Mesenchymal stem cell (in vitro differentiated cells and primary cell): ENCODE data around the gene KIAA1328.

Experiments
- DNase-seq: peaks from one replicate; pipeline ENCODE4 v3.0.0-alpha.2; 2013
- H2AFZ ChIP-seq: one replicate; pipeline ENCODE4 v1.6.1; 2013; ENCODE audit warnings: low read depth, mild to moderate bottlenecking, control low read depth, inconsistent platforms, low read length, moderate library complexity
- H2AK5ac ChIP-seq: 2 replicates; pipeline ENCODE4 v1.6.1; 2013; ENCODE audit warnings: low read length, moderate library complexity, mild to moderate bottlenecking, inconsistent platforms; ENCODE audit not compliant: severe bottlenecking
- H2BK120ac ChIP-seq: one replicate; pipeline ENCODE4 v1.6.1; 2013; ENCODE audit warnings: low read depth, mild to moderate bottlenecking, inconsistent platforms, low read length, moderate library complexity
- H2BK12ac ChIP-seq, 2 experiments: one replicate each; pipeline ENCODE4 v1.6.1; 2013; ENCODE audit warnings: inconsistent platforms in 2 of 2, low read length in 2 of 2, mild to moderate bottlenecking in 2 of 2, moderate library complexity in 2 of 2, control low read depth in 1 of 2
- H2BK15ac ChIP-seq: one replicate; pipeline ENCODE4 v1.6.1; 2013; ENCODE audit warnings: mild to moderate bottlenecking, low read depth, inconsistent platforms; ENCODE audit not compliant: poor library complexity, severe bottlenecking
- H2BK5ac ChIP-seq: 2 replicates; pipeline ENCODE4 v1.6.1; 2013; ENCODE audit warnings: low read depth, mild to moderate bottlenecking, low read length, control low read depth, inconsistent platforms; ENCODE audit not compliant: poor library complexity, severe bottlenecking
- H3K14ac ChIP-seq, 2 experiments: one replicate each; pipeline ENCODE4 v1.6.1; 2013; ENCODE audit warnings: inconsistent platforms in 2 of 2, low read length in 2 of 2, control low read depth in 1 of 2, mild to moderate bottlenecking in 1 of 2, moderate library complexity in 1 of 2
- H3K18ac ChIP-seq, 2 experiments: one replicate each; pipeline ENCODE4 v1.6.1; 2013; ENCODE audit warnings: inconsistent platforms in 2 of 2, low read length in 2 of 2, control low read depth in 1 of 2, low read depth in 1 of 2, mild to moderate bottlenecking in 1 of 2
- H3K23ac ChIP-seq, 2 experiments: one replicate each; pipeline ENCODE4 v1.6.1; 2013; ENCODE audit warnings: inconsistent platforms in 2 of 2, low read length in 2 of 2, mild to moderate bottlenecking in 2 of 2, moderate library complexity in 2 of 2, control low read depth in 1 of 2
- H3K27ac ChIP-seq: 2 replicates; pipeline ENCODE4 v1.5.1; 2013; ENCODE audit warnings: mild to moderate bottlenecking, moderate library complexity, low read length, control low read depth, inconsistent platforms; ENCODE audit not compliant: poor library complexity, severe bottlenecking
- H3K27me3 ChIP-seq, 2 experiments: 2 replicates each; pipeline versions ENCODE4 v1.6.1 to v1.7.0; 2013; ENCODE audit warnings: low read length in 2 of 2, mild to moderate bottlenecking in 2 of 2, moderate library complexity in 2 of 2, control low read depth in 1 of 2, inconsistent platforms in 1 of 2; ENCODE audit not compliant: control insufficient read depth in 1 of 2, insufficient read depth in 1 of 2
- H3K36me3 ChIP-seq, 2 experiments: 2 replicates each; pipeline versions ENCODE4 v1.6.1 to v1.7.0; 2013; ENCODE audit warnings: low read length in 2 of 2, control low read depth in 1 of 2, inconsistent platforms in 1 of 2, low read depth in 1 of 2, mild to moderate bottlenecking in 1 of 2; ENCODE audit not compliant: insufficient read depth in 2 of 2, control insufficient read depth in 1 of 2
- H3K4ac ChIP-seq, 2 experiments: one replicate each; pipeline ENCODE4 v1.6.1; 2013; ENCODE audit warnings: inconsistent platforms in 2 of 2, low read length in 2 of 2, mild to moderate bottlenecking in 2 of 2, moderate library complexity in 2 of 2, control low read depth in 1 of 2, low read depth in 1 of 2
- H3K4me1 ChIP-seq: 2 replicates; pipeline ENCODE4 v1.6.1; 2013; ENCODE audit warnings: low read depth, low read length, control low read depth; ENCODE audit not compliant: control insufficient read depth, insufficient read depth
- H3K4me2 ChIP-seq: 2 replicates; pipeline ENCODE4 v1.6.1; 2013; ENCODE audit warnings: low read length, mild to moderate bottlenecking, inconsistent platforms; ENCODE audit not compliant: poor library complexity, severe bottlenecking
- H3K4me3 ChIP-seq, 2 experiments: 2 replicates each; pipeline versions ENCODE4 v1.5.1 to v1.7.0; 2013; ENCODE audit warnings: low read length in 2 of 2, mild to moderate bottlenecking in 2 of 2, control low read depth in 1 of 2, low read depth in 1 of 2; ENCODE audit not compliant: insufficient read depth in 1 of 2
- H3K79me1 ChIP-seq: replicated peaks from 2 replicates; pipeline ENCODE4 v1.6.1; 2013; ENCODE audit warnings: mild to moderate bottlenecking, control low read depth, low read length, inconsistent platforms; ENCODE audit not compliant: poor library complexity, severe bottlenecking
- H3K9ac ChIP-seq: 2 replicates; pipeline ENCODE4 v1.7.0; 2013; ENCODE audit warnings: mild to moderate bottlenecking, low read length, moderate library complexity
- H3K9me3 ChIP-seq: 2 replicates; pipeline ENCODE4 v1.7.0; 2013; ENCODE audit warnings: mild to moderate bottlenecking, low read length; ENCODE audit not compliant: control insufficient read depth
- H4K8ac ChIP-seq: one replicate; pipeline ENCODE4 v1.6.1; 2013; ENCODE audit warnings: inconsistent platforms, mild to moderate bottlenecking, low read length, moderate library complexity
- H4K91ac ChIP-seq: one replicate; pipeline ENCODE4 v1.6.1; 2013; ENCODE audit warnings: mild to moderate bottlenecking, low read length, inconsistent platforms
- WGBS: methylation state at CpG from one replicate; pipeline ENCODE4 v1.1.7; 2013; ENCODE audit warnings: mixed read lengths; 5-methylcytosine and 5-hydroxymethylcytosine counted together

The KIAA1328 gene

GRCh38 chr18:36974686-36975085 is 145.8 kb downstream of the KIAA1328 start:
- DNase-seq = no peak
- no peaks in the 10 kb centered on the region for H3K36me3 ChIP-seq
- H3K4me2 ChIP-seq = no peak overlapping the region
- no peak overlapping the region for H3K9ac ChIP-seq
- H4K8ac ChIP-seq = no peak overlapping the region
- H2BK15ac ChIP-seq = no peak overlapping the region
- H3K4me1 ChIP-seq = no peaks in the 10 kb centered on the region
- no peak overlapping the region for H3K4ac ChIP-seq
- H2AFZ ChIP-seq = no peak overlapping the region
- H3K79me1 ChIP-seq = no peaks in the 10 kb centered on the region
- no peak overlapping the region for H3K4me3 ChIP-seq
- no peaks in the 10 kb centered on the region for H3K27me3 ChIP-seq
- no peak overlapping the region for H2BK12ac ChIP-seq
- no peak overlapping the region for H3K23ac ChIP-seq
- H3K27ac ChIP-seq = no peak overlapping the region
- 97% methylated on average over 1 of the region's 3 CpGs for WGBS
- no peak overlapping the region for H4K91ac ChIP-seq
- no peak overlapping the region for H2BK120ac ChIP-seq
- H2BK5ac ChIP-seq = no peak overlapping the region
- H2AK5ac ChIP-seq = no peak overlapping the region
- peaks cover 7% of the 10 kb centered on the region for H3K9me3 ChIP-seq
- H3K18ac ChIP-seq = no peak overlapping the region
- H3K14ac ChIP-seq = no peak overlapping the region

- no peak for DNase-seq
- Histone ChIP-seq H3K14ac (no peak overlapping the region), H2BK15ac (no peak overlapping the region), H3K18ac (no peak overlapping the region), H3K36me3 (no peaks in the 10 kb centered on the region), H3K27ac (peak overlapping the region; percentile 45), H3K4me2 (peak overlapping the region; percentile 39), H3K4me3 (no peak overlapping the region), H2BK12ac (no peak overlapping the region), H3K4me1 (no peaks in the 10 kb centered on the region), H3K23ac (no peak overlapping the region), H3K79me1 (no peaks in the 10 kb centered on the region), H3K4ac (no peak overlapping the region), H2AK5ac (no peak overlapping the region), H2AFZ (no peak overlapping the region), H3K9me3 (peaks cover 7% of the 10 kb centered on the region), H4K8ac (no peak overlapping the region), H4K91ac (no peak overlapping the region), H2BK120ac (no peak overlapping the region), H3K27me3 (no peaks in the 10 kb centered on the region), H2BK5ac (no peak overlapping the region), H3K9ac (no peak overlapping the region)
- WGBS = 98% methylated on average over 2 of the region's 2 CpGs
Measured at GRCh38 chr18:36977121-36977520, 148.2 kb downstream of the KIAA1328 start.

GRCh38 chr18:36993068-36993467 is 164.1 kb downstream of the KIAA1328 start:
- H3K14ac ChIP-seq = no peak overlapping the region
- H2BK5ac ChIP-seq = no peak overlapping the region
- peaks cover 3% of the 10 kb centered on the region for H3K4me1 ChIP-seq
- H2BK12ac ChIP-seq = no peak overlapping the region
- no peak overlapping the region for H3K4me2 ChIP-seq
- H4K8ac ChIP-seq = peak overlapping the region; percentile 60
- peak overlapping the region; percentile 43 to 48 for H3K18ac ChIP-seq
- DNase-seq = peak; percentile 69
- no peak overlapping the region for H3K27ac ChIP-seq
- peaks cover 0 to 1% of the 10 kb centered on the region in 2 experiments for H3K36me3 ChIP-seq
- no peak overlapping the region for H2AFZ ChIP-seq
- no peak overlapping the region for H3K4ac ChIP-seq
- H2BK120ac ChIP-seq = no peak overlapping the region
- no peaks in the 10 kb centered on the region for H3K79me1 ChIP-seq
- no peak overlapping the region for H3K9ac ChIP-seq
- H3K27me3 ChIP-seq = no peaks in the 10 kb centered on the region
- peaks cover under 1% of the 10 kb centered on the region for H3K9me3 ChIP-seq
- H2BK15ac ChIP-seq = no peak overlapping the region
- H3K4me3 ChIP-seq = no peak overlapping the region
- no peak overlapping the region for H2AK5ac ChIP-seq
- H4K91ac ChIP-seq = peak overlapping the region; percentile 18
- H3K23ac ChIP-seq = no peak overlapping the region

- Histone ChIP-seq H2BK5ac (no peak overlapping the region), H3K14ac (no peak overlapping the region), H3K18ac (no peak overlapping the region), H3K9ac (no peak overlapping the region), H3K4me2 (no peak overlapping the region), H3K23ac (no peak overlapping the region), H3K4ac (no peak overlapping the region), H3K4me1 (no peaks in the 10 kb centered on the region), H3K27ac (no peak overlapping the region), H4K91ac (no peak overlapping the region), H3K79me1 (no peaks in the 10 kb centered on the region), H3K4me3 (no peak overlapping the region), H3K36me3 (no peaks in the 10 kb centered on the region), H2AK5ac (no peak overlapping the region), H2BK120ac (no peak overlapping the region), H2BK15ac (no peak overlapping the region), H2BK12ac (no peak overlapping the region), H2AFZ (no peak overlapping the region), H4K8ac (no peak overlapping the region), H3K27me3 (no peaks in the 10 kb centered on the region), H3K9me3 (no peaks in the 10 kb centered on the region)
- no peak for DNase-seq
Measured at GRCh38 chr18:37006742-37007141, 177.8 kb downstream of the KIAA1328 start.
